Vagina (tissue), 2 donors: Measurements from ENCODE around the gene GNG7. TPM values are rescaled to one million over a fixed set of nuclear protein-coding genes. Genes with fewer than 3 reads are reported as not detected.

ENCODE experiments used
- DNase-seq, 2 donors: peaks; one replicate each; pipeline ENCODE4 v3.0.0-alpha.2; 2017; ENCODE audit errors: extremely low spot score in 2 of 2
- H3K27ac ChIP-seq: fragments of 200-600 bp; sonication (generic); one replicate; pipeline ENCODE4 v1.5.1; 2019
- H3K27me3 ChIP-seq: fragments of 200-600 bp; sonication (generic); one replicate; pipeline ENCODE4 v1.5.1; 2019
- H3K36me3 ChIP-seq, 2 donors: fragments of 200-600 bp; sonication (generic); one replicate each; pipeline ENCODE4 v1.5.1; 2017 to 2019
- H3K4me1 ChIP-seq: fragments of 200-600 bp; sonication (generic); one replicate; pipeline ENCODE4 v1.5.1; 2019
- H3K4me3 ChIP-seq, 2 donors: fragments of 200-600 bp; sonication (generic); 1 replicate in 1 of 2; 2 replicates in 1 of 2; pipeline ENCODE4 v1.5.1; 2016 to 2019
- H3K9me3 ChIP-seq: fragments of 200-600 bp; sonication (generic); one replicate; pipeline ENCODE4 v1.5.1; 2019
- CTCF ChIP-seq, 3 experiments: fragments of 450-650 bp in 2 of 3; fragments of 200-600 bp in 1 of 3; sonication (generic) in 1 of 3; IDR thresholded peaks; one replicate each; pipeline ENCODE4 v1.5.1; 2017 to 2019; ENCODE audit warnings: antibody characterized with exemption in 3 of 3, mild to moderate bottlenecking in 2 of 3, moderate library complexity in 2 of 3
- POLR2A ChIP-seq, 2 donors: fragments of 450-650 bp; IDR thresholded peaks; one replicate each; pipeline ENCODE4 v1.6.1; 2017; ENCODE audit warnings: antibody characterized with exemption in 2 of 2, mild to moderate bottlenecking in 2 of 2, moderate library complexity in 2 of 2
- POLR2AphosphoS5 ChIP-seq, 2 donors: sonication (generic); formaldehyde crosslinking; IDR thresholded peaks; one replicate each; pipeline ENCODE4 v1.9.0; 2017; ENCODE audit warnings: antibody characterized with exemption in 2 of 2, mild to moderate bottlenecking in 2 of 2, low read depth in 1 of 2; ENCODE audit not compliant: insufficient read depth in 1 of 2
- intact Hi-C: fragments of 100-400 bp; cut with DNase I; formaldehyde crosslinking; loops from one replicate; pipeline ENCODE4 v1.15.1; 2023
- total RNA-seq: library from RNA; depleted of rRNA; stranded (reverse); fragments of >200 nt; gene quantifications from one replicate; pipeline ENCODE4 v1.2.3, GENCODE V29; 2016

Gene GNG7
- total RNA-seq, 1 donor from 2014 or later, result 2.0 TPM

- intact Hi-C loops, result no loop called here
- Histone ChIP-seq H3K27me3 (no peaks in the 10 kb centered on the region), H3K4me1 (peaks cover 7% of the 10 kb centered on the region), H3K4me3 (no peak overlapping the region), H3K36me3 (no peaks in the 10 kb centered on the region), H3K9me3 (no peaks in the 10 kb centered on the region), H3K27ac (no peak overlapping the region)
- TF ChIP-seq POLR2A (IDR thresholded peaks at IDR 0.05) (no peak), CTCF (IDR thresholded peaks at IDR 0.05) (no peak), POLR2AphosphoS5 (IDR thresholded peaks at IDR 0.05; ENCODE audit: insufficient read depth in 1 of 2, low read depth in 1 of 2) (no peak)
- DNase-seq, result no peak
Observed at GRCh38 chr19:2591537-2592291, 110.8 kb downstream of the GNG7 start.

GRCh38 chr19:2590630-2591399 lies 111.7 kb downstream of the GNG7 start:
- Histone ChIP-seq H3K27me3 (no peaks in the 10 kb centered on the region), H3K9me3 (no peaks in the 10 kb centered on the region), H3K27ac (no peak overlapping the region), H3K4me1 (peaks cover 7% of the 10 kb centered on the region), H3K36me3 (no peaks in the 10 kb centered on the region), H3K4me3 (no peak overlapping the region)
- intact Hi-C loops, result no loop called here
- DNase-seq, result no peak
- no peak for TF ChIP-seq POLR2AphosphoS5 (IDR thresholded peaks at IDR 0.05; ENCODE audit: insufficient read depth in 1 of 2, low read depth in 1 of 2)
- no peak for TF ChIP-seq POLR2A (IDR thresholded peaks at IDR 0.05)
- TF ChIP-seq CTCF (IDR thresholded peaks at IDR 0.05), result no peak

- no peak for DNase-seq
- Histone ChIP-seq H3K9me3 (no peaks in the 10 kb centered on the region), H3K27ac (no peak overlapping the region), H3K36me3 (no peaks in the 10 kb centered on the region), H3K27me3 (no peaks in the 10 kb centered on the region), H3K4me3 (no peak overlapping the region), H3K4me1 (peaks cover 7% of the 10 kb centered on the region)
- intact Hi-C loops, result no loop called here
- no peak for TF ChIP-seq POLR2A (IDR thresholded peaks at IDR 0.05)
- TF ChIP-seq CTCF (IDR thresholded peaks at IDR 0.05), result no peak
- TF ChIP-seq POLR2AphosphoS5 (IDR thresholded peaks at IDR 0.05; ENCODE audit: insufficient read depth in 1 of 2, low read depth in 1 of 2), result no peak
Observed at GRCh38 chr19:2589441-2589840, 113.1 kb downstream of the GNG7 start.

- TF ChIP-seq CTCF (IDR thresholded peaks at IDR 0.05) (no peak), POLR2A (IDR thresholded peaks at IDR 0.05) (no peak), POLR2AphosphoS5 (IDR thresholded peaks at IDR 0.05; ENCODE audit: insufficient read depth in 1 of 2, low read depth in 1 of 2) (peak in 1 of 2 donors; percentile 55)
- Histone ChIP-seq H3K4me3 (no peak overlapping the region), H3K36me3 (no peaks in the 10 kb centered on the region), H3K27ac (peak overlapping the region; percentile 44), H3K27me3 (no peaks in the 10 kb centered on the region), H3K9me3 (no peaks in the 10 kb centered on the region), H3K4me1 (peaks cover 7% of the 10 kb centered on the region)
- DNase-seq, result peak in 1 of 2 donors; percentile 84
- intact Hi-C loops, result no loop called here
Observed at GRCh38 chr19:2588081-2588777, 114.3 kb downstream of the GNG7 start.
